Adipose tissue (tissue), 3 donors: ENCODE data around the gene RNF212B. TPM values are rescaled to one million over a fixed set of nuclear protein-coding genes. Genes with fewer than 3 reads are reported as not detected.

Experiments
- H3K27ac ChIP-seq: one replicate; pipeline ENCODE4 v1.5.1; 2013; ENCODE audit warnings: low read depth, low read length
- whole genome bisulfite sequencing, 3 donors: extraction: QIAGEN DNeasy Blood & Tissue Kit; methylation state at CpG; one replicate each; pipeline ENCODE4 v1.1.7; 2013; 5-methylcytosine and 5-hydroxymethylcytosine counted together
- polyA plus RNA-seq, 3 donors: library from polyadenylated mRNA; stranded (reverse); fragments of 200-250 nt; gene quantifications; one replicate each; pipeline ENCODE4 v1.2.3, GENCODE V29; 2013
- donor health status: healthy with polysubstance abuse.
- donor health status: Bipolar disorder and iron deficiency.
- donor health status: healthy.

RNF212B gene
- polyA plus RNA-seq, 3 donors = 0.06 to 0.14 TPM; not detected in 1

GRCh38 chr14:23307687-23308644 is 70.2 kb downstream of the RNF212B start:
- 82 to 88% (median 84%) methylated on average over 22 of the region's 22 CpGs for WGBS, 3 donors
- no peak overlapping the region for H3K27ac ChIP-seq

GRCh38 chr14:23308721-23309445 is 71.1 kb downstream of the RNF212B start:
- no peak overlapping the region for H3K27ac ChIP-seq
- WGBS, 3 donors = 79 to 84% (median 84%) methylated on average over 17 of the region's 17 CpGs

- WGBS, 3 donors = 85 to 93% (median 92%) methylated on average over 1 of the region's 1 CpG
- no peak overlapping the region for H3K27ac ChIP-seq
Measured at GRCh38 chr14:23310546-23310945, 72.8 kb downstream of the RNF212B start.

GRCh38 chr14:23316300-23316699 is 78.6 kb downstream of the RNF212B start:
- no peak overlapping the region for H3K27ac ChIP-seq
- 88 to 91% (median 89%) methylated on average over 5 of the region's 5 CpGs for WGBS, 3 donors

- 76 to 89% (median 78%) methylated on average over 17 of the region's 17 CpGs for WGBS, 3 donors
- peak overlapping the region; percentile 90 for H3K27ac ChIP-seq
Measured at GRCh38 chr14:23319746-23320583, 82.2 kb downstream of the RNF212B start.

- 3 to 5% (median 3%) methylated on average over 58 to 63 of the region's 63 CpGs for WGBS, 3 donors
- peak within 1 kb of the TSS; percentile 90 for H3K27ac ChIP-seq
Measured at GRCh38 chr14:23320584-23321571, 83.1 kb downstream of the RNF212B start, which contains the start of gene PABPN1. Gene PABPN1, plus strand, starts transcription at chr14:23321457. Its CDS starts 13 bp downstream, at chr14:23321470.

GRCh38 chr14:23321572-23322547 is 84.1 kb downstream of the RNF212B start:
- H3K27ac ChIP-seq = peak overlapping the region; percentile 90
- WGBS, 3 donors = 0% methylated on average over 31 to 64 of the region's 64 CpGs

Other genes with a start within 250 kb of the RNF212B start
- 10 to 100 TPM in 1 of 3 donors, 1 to 10 TPM in 2; 4.8 to 13.5 (median 6.2) TPM for gene C14orf93, start 227.8 kb upstream of the RNF212B start, polyA plus RNA-seq
- 100 to 1,000 TPM in 2 of 3 donors, 10 to 100 TPM in 1; 78.0 to 152 (median 140) TPM for gene PSMB5, start 203.0 kb upstream of the RNF212B start, polyA plus RNA-seq
- gene PSMB11, start 195.7 kb upstream of the RNF212B start, polyA plus RNA-seq = not detected
- 1 to 10 TPM; 1.9 to 7.0 (median 4.4) TPM for gene CDH24, start 180.4 kb upstream of the RNF212B start, polyA plus RNA-seq
- gene ACIN1, start 142.8 kb upstream of the RNF212B start, polyA plus RNA-seq = 10 to 100 TPM; 43.6 to 81.4 (median 79.3) TPM
- 10 to 100 TPM; 16.3 to 54.9 (median 45.0) TPM for gene C14orf119, start 142.4 kb upstream of the RNF212B start, polyA plus RNA-seq
- gene CIROP, start 132.9 kb upstream of the RNF212B start, polyA plus RNA-seq = under 1 TPM in 2 of 3 donors, not detected in 1; 0.03 to 0.56 TPM
- 1 to 10 TPM in 1 of 3 donors, under 1 TPM in 1, not detected in 1; 0.15 to 2.8 TPM for gene CEBPE, start 118.7 kb upstream of the RNF212B start, polyA plus RNA-seq
- gene SLC7A8, start 54.3 kb upstream of the RNF212B start, polyA plus RNA-seq = 10 to 100 TPM; 16.8 to 41.5 (median 25.9) TPM
- 1 to 10 TPM; 3.5 to 6.4 (median 3.8) TPM for gene HOMEZ, start 48.2 kb downstream of the RNF212B start, polyA plus RNA-seq
- 10 to 100 TPM in 1 of 3 donors, 1 to 10 TPM in 2; 6.0 to 16.1 (median 6.2) TPM for gene PPP1R3E, start 64.9 kb downstream of the RNF212B start, polyA plus RNA-seq
- gene BCL2L2, start 68.9 kb downstream of the RNF212B start, polyA plus RNA-seq = 100 to 1,000 TPM in 1 of 3 donors, 10 to 100 TPM in 2; 37.9 to 122 (median 58.9) TPM
- gene PABPN1, start 83.5 kb downstream of the RNF212B start, polyA plus RNA-seq = 100 to 1,000 TPM in 2 of 3 donors, 10 to 100 TPM in 1; 50.4 to 124 (median 110) TPM
- gene SLC22A17, start 115.0 kb downstream of the RNF212B start, polyA plus RNA-seq = 1 to 10 TPM; 8.4 to 9.9 (median 9.5) TPM
- 10 to 100 TPM in 2 of 3 donors, 1 to 10 TPM in 1; 2.3 to 17.5 (median 11.1) TPM for gene EFS, start 127.2 kb downstream of the RNF212B start, polyA plus RNA-seq
- under 1 TPM in 1 of 3 donors, not detected in 2; 0.06 TPM for gene IL25, start 134.9 kb downstream of the RNF212B start, polyA plus RNA-seq
- under 1 TPM in 2 of 3 donors, not detected in 1; 0.26 to 0.43 TPM for gene CMTM5, start 139.1 kb downstream of the RNF212B start, polyA plus RNA-seq
- gene MYH6, start 170.3 kb downstream of the RNF212B start, polyA plus RNA-seq = 10 to 100 TPM in 1 of 3 donors, under 1 TPM in 2; 0.18 to 10.8 (median 0.56) TPM
- 1 to 10 TPM in 2 of 3 donors, under 1 TPM in 1; 0.07 to 6.5 (median 2.8) TPM for gene MYH7, start 197.7 kb downstream of the RNF212B start, polyA plus RNA-seq
- gene NGDN, start 231.8 kb downstream of the RNF212B start, polyA plus RNA-seq = 10 to 100 TPM; 22.2 to 50.3 (median 28.0) TPM